ENCODE data around the gene MAP3K6.

MAP3K6 gene

GRCh38 chr1:27368869-27369582 lies 2.3 kb upstream of the MAP3K6 start:
- Histone ChIP-seq H3K9me2 (replicated peaks; ENCODE audit: insufficient read depth, low read length) (no peaks in the 10 kb centered on the region), H3K79me2 (ENCODE audit: low read length) (no peaks in the 10 kb centered on the region), H3F3A (ENCODE audit: insufficient read depth, low read length) (peaks cover 3% of the 10 kb centered on the region; the same call in 1 of the 2 replicates), H3K4me3 (ENCODE audit: low read length) (no peak overlapping the region), H3K27ac (ENCODE audit: low read length) (no peak overlapping the region), H4K20me1 (ENCODE audit: insufficient read depth, low read length) (no peaks in the 10 kb centered on the region), H3K36me3 (replicated peaks; ENCODE audit: insufficient read depth, low read length) (no peaks in the 10 kb centered on the region), H2AFZ (ENCODE audit: low read length) (no peak overlapping the region), H3K4me2 (ENCODE audit: low read depth, low read length) (no peak overlapping the region), H3K4me1 (ENCODE audit: low read length) (peaks cover 8% of the 10 kb centered on the region), H3K9ac (ENCODE audit: low read length) (no peak overlapping the region), H3K9me3 (replicated peaks; ENCODE audit: insufficient read depth, low read length) (no peaks in the 10 kb centered on the region), H3K27me3 (replicated peaks; ENCODE audit: insufficient read depth, low read length) (no peaks in the 10 kb centered on the region)
- TF ChIP-seq EZH2 (optimal IDR thresholded peaks at IDR 0.05; ENCODE audit: low read depth, low read length) = no peak
- DNase-seq = no peak

DNA sequence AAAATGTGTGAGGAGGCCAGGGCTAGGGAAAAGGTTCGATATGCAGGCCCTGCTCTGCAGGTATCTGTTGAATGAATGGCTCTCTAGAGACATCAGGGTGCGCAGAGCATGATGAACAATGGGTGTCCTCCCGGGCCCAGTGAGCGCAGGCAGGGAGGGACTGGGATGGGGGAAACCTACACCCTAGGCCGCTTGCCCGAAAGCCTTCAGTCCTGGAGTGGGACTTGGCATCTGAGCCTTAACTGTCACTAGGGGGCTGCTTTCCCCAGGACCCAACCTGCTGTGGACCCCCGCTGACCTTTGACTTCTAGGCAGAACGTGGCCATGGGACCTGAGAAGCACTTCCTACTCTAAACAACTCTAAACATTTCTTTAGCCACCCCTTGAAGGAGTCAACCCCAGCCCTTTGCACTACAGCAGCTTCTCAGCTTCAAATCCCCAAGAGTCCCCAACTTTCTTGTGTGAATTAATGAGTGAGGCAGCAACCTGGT lies 444 bp upstream of the MAP3K6 start:
- no peaks in the 10 kb centered on the region for H3K36me3 ChIP-seq (replicated peaks; ENCODE audit: insufficient read depth, low read length)
- no peak overlapping the region for H3K27ac ChIP-seq (ENCODE audit: low read length)
- peak overlapping the region; percentile 83 for H3K4me2 ChIP-seq (ENCODE audit: low read depth, low read length)
- H3K79me2 ChIP-seq (ENCODE audit: low read length) = no peaks in the 10 kb centered on the region
- H2AFZ ChIP-seq (ENCODE audit: low read length) = peak overlapping the region; percentile 91
- peaks cover 8% of the 10 kb centered on the region for H3K4me1 ChIP-seq (ENCODE audit: low read length)
- no peaks in the 10 kb centered on the region for H3K27me3 ChIP-seq (replicated peaks; ENCODE audit: insufficient read depth, low read length)
- H3K4me3 ChIP-seq (ENCODE audit: low read length) = peak overlapping the region; percentile 72
- no peak for DNase-seq
- TF ChIP-seq, protein P1, sequence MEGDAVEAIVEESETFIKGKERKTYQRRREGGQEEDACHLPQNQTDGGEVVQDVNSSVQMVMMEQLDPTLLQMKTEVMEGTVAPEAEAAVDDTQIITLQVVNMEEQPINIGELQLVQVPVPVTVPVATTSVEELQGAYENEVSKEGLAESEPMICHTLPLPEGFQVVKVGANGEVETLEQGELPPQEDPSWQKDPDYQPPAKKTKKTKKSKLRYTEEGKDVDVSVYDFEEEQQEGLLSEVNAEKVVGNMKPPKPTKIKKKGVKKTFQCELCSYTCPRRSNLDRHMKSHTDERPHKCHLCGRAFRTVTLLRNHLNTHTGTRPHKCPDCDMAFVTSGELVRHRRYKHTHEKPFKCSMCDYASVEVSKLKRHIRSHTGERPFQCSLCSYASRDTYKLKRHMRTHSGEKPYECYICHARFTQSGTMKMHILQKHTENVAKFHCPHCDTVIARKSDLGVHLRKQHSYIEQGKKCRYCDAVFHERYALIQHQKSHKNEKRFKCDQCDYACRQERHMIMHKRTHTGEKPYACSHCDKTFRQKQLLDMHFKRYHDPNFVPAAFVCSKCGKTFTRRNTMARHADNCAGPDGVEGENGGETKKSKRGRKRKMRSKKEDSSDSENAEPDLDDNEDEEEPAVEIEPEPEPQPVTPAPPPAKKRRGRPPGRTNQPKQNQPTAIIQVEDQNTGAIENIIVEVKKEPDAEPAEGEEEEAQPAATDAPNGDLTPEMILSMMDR (IDR thresholded peaks at IDR 0.05; ENCODE audit: low read length) = no peak
- TF ChIP-seq EZH2 (optimal IDR thresholded peaks at IDR 0.05; ENCODE audit: low read depth, low read length) = no peak
- no peak for TF ChIP-seq EZH2phosphoT487 (IDR thresholded peaks at IDR 0.05; ENCODE audit: low read length)
- H3F3A ChIP-seq (ENCODE audit: insufficient read depth, low read length) = peaks cover 3% of the 10 kb centered on the region; the same call in 1 of the 2 replicates
- H3K9me3 ChIP-seq (replicated peaks; ENCODE audit: insufficient read depth, low read length) = no peaks in the 10 kb centered on the region
- no peaks in the 10 kb centered on the region for H3K9me2 ChIP-seq (replicated peaks; ENCODE audit: insufficient read depth, low read length)
- peak overlapping the region; percentile 51; the same call in 1 of the 2 replicates for H3K9ac ChIP-seq (ENCODE audit: low read length)
- no peaks in the 10 kb centered on the region for H4K20me1 ChIP-seq (ENCODE audit: insufficient read depth, low read length)

DNA sequence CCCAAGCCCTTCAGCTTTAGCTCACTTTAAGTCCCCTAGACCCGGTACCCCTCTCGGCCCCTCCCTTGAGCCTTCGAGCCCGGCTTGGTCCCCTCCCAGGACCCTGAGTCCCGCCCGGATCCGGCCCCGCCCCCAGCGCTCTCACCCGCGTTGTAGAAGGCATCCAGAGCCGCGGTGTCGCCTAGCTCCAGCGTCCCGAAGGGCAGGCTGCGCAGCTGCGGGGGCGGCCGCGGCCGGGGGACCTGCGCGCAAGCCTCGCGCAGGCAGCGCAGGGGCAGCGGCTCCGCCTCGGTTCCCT lies 699 bp downstream of the MAP3K6 start:
- Histone ChIP-seq H3K4me1 (ENCODE audit: low read length) (peaks cover 8% of the 10 kb centered on the region), H3K4me2 (ENCODE audit: low read depth, low read length) (peak overlapping the region; percentile 99), H3K9me2 (replicated peaks; ENCODE audit: insufficient read depth, low read length) (no peaks in the 10 kb centered on the region), H2AFZ (ENCODE audit: low read length) (peak overlapping the region; percentile 95), H3K27ac (ENCODE audit: low read length) (no peak overlapping the region), H3K9me3 (replicated peaks; ENCODE audit: insufficient read depth, low read length) (no peaks in the 10 kb centered on the region), H3K4me3 (ENCODE audit: low read length) (peak overlapping the region; percentile 79), H3F3A (ENCODE audit: insufficient read depth, low read length) (peaks cover 3% of the 10 kb centered on the region; the same call in 1 of the 2 replicates), H4K20me1 (ENCODE audit: insufficient read depth, low read length) (no peaks in the 10 kb centered on the region), H3K27me3 (replicated peaks; ENCODE audit: insufficient read depth, low read length) (no peaks in the 10 kb centered on the region), H3K9ac (ENCODE audit: low read length) (peak overlapping the region; percentile 46; the same call in 1 of the 2 replicates), H3K36me3 (replicated peaks; ENCODE audit: insufficient read depth, low read length) (no peaks in the 10 kb centered on the region), H3K79me2 (ENCODE audit: low read length) (no peaks in the 10 kb centered on the region)
- TF ChIP-seq EZH2 (optimal IDR thresholded peaks at IDR 0.05; ENCODE audit: low read depth, low read length) = no peak
- TF ChIP-seq, protein P1 (IDR thresholded peaks at IDR 0.05; ENCODE audit: low read length) = no peak
- DNase-seq = peak; percentile 68

Measured in MM.1S (cell line).